ENCODE results near the gene DIDO1.

Gene DIDO1

DNA sequence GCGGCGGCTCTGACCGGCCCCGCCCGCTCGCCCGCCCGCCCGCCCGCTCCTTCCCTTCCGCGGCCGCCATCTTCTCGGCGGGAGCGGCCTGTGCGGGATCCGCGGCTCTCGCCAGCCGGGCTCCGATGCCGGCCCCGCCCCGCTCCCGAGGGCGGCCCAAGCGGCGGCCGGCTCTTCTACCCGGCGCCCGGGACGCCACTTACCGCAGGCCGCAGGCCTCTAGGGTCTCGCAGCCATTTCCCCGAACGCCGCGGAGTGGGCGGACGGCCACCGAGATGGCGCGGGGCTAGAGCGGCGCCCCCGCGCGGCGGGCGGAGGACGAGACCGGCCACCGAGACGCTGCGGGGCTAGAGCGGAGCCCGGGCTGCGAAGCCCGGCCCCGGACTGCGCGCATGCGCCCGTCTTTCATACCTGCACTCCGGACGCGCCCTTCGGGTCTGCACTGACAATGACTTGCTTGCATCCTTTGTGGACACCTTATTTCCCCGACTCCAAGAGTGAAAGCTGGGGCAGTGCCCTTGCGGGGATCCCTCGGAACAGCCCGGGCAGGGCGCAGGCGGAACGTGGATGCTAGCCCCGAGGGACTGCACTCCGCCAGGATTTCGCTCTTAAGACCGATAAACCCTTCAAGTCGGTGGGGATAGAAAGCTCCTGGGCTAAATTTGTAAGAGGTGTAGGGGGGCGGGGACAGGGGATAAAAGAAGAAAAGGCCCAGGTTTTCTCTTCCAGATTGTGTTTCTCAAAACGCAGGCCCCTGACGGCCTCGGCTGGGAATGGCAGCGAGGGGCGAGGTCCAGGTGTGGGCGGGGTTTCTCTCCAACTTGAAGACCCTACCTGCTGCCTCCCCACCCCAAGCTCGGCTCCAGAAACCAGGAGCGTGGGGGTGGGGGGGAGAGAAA, at the start of gene DIDO1:
TSS of gene DIDO1 (minus strand) at position 277 of the 899 bp plus-strand sequence.
- DNase-seq (ENCODE audit: low spot score) = peak; percentile 95

DNA sequence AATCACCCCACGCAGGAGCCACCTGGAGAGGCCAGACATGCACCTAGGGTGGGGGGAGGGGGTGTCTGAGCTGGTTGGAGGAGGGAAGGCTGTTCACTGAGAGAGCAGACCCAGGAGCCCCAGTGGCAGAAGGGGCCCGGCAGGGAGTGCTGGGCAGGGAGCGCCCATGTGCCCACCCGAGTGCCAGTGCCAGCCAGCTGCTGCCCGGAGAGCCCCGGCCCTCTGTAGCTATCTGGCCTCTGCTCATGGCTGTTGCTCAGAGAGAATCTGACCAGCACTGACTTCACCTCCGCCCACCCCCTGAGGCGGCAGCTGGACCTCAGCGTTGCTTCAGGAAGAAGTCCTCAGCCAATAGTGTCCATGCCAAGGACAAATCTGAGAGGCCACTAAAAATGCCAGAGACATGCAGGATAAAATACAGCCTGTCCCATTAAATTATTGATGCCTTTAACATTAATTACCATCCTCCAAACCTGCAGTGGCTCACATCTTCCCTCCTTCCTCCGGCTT, 49.0 kb upstream of the DIDO1 start:
- DNase-seq (ENCODE audit: low spot score) = no peak

DNA sequence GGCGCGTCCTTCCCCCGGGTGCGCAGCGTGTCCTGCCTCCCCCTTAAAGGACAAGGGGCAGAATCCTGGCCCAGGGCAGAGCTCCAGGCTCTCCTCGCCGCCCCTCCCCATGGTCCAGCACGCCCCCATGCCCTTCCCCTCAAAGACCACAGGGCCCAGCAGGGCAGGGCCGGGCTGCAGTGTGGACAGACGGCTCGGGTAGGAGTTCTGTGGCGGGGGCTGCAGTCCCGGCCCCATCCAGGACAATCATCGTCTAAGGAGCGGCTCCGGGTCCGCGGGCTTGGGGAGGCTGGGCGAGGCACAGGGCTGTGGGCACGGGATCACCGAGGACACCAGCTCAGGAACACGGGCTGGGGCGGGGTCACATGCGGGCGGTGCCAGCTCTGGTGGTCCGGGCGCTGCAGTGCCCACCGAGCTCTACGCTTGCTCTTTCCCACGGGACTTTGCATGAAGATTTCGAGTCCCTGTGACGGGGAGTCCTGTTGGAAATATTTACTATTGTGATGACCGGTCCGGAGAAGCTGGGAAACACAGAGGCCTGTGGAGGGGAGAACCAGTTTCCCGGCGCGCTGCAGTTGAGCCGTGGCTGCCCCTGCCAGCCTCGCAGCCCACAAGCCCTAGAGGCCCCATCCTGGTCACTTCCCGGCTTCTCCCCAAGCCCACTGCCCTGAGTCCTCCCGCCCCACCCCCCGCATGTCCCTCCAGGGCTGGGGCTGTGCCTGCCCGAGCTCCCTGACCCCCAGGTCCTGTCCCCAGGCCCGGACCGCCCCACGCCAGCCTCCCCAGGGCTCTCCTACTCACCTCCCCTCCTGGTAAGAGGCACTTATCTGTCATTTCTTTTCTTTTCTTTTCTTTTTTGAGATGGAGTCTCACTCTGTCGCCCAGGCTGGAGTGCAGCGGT, 46.8 kb upstream of the DIDO1 start:
- DNase-seq (ENCODE audit: low spot score) = no peak

DNA sequence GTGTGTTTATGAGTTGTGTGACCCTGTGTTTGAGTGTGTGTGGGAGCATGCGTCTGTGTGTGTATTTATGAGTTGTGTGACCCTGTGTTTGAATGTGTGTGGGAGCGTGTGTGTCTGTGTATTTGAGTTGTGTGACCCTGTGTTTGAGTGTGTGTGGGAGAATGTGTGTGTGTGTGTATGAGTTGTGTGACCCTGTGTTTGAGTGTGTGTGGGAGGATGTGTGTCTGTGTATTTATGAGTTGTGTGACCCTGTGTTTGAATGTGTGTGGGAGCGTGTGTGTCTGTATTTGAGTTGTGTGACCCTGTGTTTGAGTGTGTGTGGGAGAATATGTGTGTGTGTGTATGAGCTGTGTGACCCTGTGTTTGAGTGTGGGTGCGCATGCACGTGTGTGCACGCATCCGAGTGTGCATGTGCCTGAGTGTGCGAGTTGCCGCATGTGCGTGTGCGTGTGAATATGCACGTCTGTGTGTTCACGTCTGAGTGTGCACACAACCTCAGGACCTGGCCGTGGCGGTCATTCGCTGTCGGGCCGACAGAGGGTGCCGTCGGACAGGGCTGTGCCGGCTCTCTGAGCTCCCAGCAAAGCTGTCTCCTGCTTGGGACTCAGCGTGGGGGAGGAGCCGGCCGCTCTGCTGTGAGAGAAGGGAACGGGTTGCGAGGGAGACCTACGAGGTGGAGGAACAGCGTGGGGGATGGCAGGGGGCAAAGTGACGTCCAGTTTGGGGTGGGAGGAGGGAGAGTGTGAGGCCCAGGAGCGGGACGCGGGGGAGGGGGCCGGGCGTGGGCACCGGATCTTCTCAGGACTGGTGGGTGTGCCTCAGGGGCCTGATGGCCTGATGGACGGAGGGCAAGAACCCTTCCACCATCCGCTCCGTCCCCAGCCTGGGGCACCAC, 45.9 kb upstream of the DIDO1 start:
- peak; percentile 95 for DNase-seq (ENCODE audit: low spot score)

DNA sequence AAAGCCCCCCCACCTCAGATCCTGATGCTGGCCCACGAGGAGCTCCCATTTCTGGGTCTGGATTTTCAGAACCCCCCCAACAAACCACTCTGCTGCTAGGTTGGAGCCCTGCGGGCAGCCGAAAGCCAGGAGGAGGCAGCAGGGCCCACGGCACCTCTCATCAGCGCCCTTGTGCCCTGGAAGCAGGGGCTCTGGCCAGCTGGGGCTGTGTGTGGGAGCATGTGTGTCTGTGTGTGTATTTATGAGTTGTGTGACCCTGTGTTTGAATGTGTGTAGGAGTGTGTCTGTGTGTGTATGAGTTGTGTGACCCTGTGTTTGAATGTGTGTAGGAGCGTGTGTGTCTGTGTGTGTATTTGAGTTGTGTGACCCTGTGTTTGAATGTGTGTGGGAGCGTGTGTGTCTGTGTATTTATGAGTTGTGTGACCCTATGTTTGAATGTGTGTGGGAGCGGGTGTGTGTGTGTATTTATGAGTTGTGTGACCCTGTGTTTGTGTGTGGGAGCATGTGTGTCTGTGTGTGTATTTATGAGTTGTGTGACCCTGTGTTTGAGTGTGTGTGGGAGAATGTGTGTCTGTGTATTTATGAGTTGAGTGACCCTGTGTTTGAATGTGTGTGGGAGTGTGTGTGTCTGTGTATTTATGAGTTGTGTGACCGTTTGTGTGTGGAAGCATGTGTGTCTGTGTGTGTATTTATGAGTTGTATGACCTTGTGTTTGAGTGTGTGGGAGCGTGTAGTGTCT, 45.1 kb upstream of the DIDO1 start:
- DNase-seq (ENCODE audit: low spot score) = no peak

DNA sequence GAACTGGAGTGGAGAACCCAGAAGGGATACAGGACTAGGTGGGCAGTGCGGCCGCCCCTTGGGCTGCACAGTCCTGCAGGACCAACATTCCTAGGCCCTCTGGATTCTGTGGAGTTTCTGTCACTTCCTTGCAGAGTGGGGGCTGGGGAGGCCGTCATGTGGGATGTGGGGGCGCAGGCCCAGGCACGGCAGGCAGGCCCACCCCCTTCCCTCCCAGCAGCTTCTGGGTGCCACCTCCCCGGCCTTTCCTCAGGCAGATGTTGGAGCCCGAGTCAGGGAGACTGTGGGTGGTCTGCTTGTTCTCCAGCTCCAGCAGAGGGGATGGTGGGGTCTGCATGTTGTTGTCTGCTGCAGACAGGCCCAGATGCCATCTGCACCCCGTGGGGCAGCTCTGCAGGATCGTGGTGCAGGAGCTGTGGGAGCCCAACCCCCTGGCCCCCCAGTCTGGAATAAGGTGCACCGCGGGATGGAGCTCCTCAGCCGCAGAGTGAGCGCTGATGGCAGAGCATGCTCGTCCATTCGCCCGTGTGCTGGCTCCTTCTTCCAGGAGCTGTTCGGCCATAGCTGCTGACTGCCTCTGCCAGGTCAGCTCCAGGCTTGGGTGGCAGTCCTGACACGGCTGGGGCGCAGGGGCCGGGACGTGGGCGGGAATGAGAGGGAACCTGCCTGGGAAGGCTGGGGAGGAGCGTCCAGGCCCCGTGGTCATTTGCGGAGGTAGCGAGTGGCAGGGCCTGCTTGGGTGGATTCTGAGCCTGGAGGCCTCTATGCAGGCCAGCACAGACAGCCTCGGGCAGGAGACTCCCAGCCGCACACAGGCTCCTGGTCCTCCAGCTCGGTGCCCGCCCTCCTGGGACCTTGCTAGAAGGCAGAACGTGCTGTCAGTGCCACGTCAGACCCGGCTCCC, 44.3 kb upstream of the DIDO1 start:
- no peak for DNase-seq (ENCODE audit: low spot score)

DNA sequence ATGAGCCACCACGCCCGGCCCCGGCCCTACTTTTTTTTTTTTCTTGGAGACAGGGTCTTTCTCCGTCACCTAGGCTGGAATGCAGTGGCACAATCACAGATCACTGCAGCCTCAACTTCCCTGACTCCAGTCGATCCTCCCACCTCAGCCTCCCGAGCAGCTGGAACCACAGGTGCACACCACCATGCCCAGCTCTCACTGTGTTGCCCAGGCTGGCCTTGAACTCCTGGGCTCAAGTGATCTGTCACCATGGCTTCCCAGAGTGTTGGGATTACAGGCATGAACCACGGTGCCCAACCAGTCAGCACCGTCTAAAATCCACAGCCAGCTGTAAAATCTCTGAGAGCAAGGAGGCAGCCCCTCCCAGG, 43.6 kb upstream of the DIDO1 start:
- DNase-seq (ENCODE audit: low spot score) = no peak

DNA sequence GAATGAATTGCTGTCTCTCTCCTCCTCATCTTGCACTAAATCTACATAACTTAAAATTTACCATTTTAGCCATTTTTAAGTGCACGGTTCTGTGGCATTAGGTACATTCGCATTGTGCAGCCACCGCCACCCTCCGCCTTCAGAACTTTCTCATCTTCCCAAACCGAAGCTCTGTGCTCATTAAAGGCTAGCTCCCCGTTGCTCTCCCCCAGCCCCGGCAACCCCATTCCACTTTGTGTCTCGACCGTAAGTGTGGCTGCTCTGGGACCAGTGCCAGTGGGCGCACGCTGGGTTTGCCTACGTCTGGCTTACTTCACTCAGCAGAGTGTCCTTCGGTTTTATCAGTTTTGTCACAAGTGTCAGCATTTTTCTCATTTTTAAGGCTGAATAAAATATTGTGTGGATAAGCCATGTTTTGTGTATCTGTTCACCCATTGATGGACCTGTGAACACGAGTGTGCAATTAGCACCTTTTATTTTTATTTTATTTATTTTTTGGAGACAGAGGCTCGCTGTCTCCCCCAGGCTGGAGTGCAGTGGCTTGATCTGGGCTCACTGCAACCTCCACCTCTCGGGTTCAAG, 43.0 kb upstream of the DIDO1 start:
- no peak for DNase-seq (ENCODE audit: low spot score)

DNA sequence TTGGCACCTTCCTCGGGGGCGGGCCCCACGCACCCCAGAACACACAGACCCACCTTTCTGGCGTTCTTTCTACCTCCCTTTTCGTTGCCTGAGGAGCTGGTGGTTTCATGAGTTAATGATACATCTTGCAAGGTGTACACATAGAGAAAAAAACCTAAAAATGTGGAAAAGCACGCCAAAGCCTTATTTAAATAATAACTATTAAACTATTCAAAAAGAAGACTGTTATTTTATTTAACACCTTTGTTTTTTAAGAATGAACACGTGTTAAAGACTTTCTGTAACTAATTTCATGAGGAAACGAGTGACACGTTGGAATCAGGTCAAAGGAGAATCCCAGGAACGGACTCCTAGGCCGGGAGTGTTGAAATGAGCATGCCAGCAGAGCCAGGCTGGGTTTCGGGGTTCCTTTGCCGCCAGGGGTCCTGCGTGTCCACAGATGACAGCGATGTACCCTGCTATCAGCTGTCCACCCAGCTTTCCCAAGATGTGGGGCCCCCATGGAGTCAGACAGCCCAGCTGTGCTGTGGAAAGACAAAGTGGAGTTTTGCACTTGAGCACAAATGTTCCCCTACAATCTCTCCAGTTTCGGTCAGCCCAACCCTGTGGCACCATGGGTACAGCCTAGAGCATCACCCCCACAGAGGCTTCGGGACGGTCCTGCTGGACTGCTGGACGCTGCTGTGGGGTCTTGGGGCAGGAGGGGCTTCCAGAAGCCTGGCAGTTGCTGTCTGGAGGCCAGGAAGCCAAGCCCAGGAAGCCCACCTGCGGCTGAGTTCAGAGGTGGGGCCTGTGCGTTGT, 42.3 kb upstream of the DIDO1 start:
- no peak for DNase-seq (ENCODE audit: low spot score)

DNA sequence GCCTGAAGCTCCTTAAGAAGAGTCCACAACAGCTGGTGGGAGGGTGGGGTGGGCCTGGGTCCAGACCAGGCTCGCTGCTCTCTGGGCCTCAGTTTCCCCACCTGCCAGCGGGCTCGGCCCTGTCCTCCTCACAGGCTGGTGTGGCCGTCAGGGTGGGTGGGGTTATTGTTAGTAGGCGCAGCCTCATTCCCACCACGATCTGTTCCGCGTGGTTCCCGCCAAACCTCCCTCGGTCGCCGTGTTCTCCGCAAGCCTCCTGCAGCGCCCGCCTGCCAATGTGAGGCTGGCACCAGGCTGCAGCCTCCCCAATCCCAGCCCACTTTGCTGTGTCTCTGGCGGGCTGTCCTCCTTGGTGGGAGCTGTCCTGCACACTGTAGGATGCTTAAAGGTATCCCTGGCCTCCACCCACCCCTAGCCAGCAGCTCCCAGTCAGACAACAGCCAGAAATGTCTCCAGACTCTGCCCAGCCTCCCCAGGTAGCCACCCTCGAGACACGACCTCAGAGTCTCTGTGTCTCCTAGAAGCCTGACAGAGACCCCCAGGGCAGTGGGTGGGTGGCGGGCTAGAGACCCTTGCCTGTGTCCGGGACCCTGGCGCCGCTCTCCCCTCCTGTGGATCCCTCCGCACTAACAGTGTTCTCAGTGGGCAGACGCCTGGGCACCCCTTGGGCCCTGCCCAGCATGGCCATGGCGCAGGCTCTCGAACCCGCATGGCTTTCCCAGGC, 41.5 kb upstream of the DIDO1 start:
- DNase-seq (ENCODE audit: low spot score) = no peak

DNA sequence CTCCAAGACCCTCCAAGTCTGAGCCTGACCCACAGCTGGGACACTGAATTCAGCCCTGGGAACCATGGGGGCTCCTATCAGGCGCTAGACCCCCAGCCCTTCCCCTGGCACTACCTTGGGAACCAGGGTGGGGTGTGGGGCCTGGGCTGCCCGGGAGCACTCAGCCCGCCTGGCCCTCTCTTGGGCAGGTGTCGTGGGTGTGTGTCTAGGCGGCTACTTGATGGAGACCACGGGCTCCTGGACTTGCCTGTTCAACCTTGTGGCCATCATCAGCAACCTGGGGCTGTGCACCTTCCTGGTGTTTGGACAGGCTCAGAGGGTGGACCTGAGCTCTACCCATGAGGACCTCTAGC, 40.8 kb upstream of the DIDO1 start:
- no peak for DNase-seq (ENCODE audit: low spot score)

DNA sequence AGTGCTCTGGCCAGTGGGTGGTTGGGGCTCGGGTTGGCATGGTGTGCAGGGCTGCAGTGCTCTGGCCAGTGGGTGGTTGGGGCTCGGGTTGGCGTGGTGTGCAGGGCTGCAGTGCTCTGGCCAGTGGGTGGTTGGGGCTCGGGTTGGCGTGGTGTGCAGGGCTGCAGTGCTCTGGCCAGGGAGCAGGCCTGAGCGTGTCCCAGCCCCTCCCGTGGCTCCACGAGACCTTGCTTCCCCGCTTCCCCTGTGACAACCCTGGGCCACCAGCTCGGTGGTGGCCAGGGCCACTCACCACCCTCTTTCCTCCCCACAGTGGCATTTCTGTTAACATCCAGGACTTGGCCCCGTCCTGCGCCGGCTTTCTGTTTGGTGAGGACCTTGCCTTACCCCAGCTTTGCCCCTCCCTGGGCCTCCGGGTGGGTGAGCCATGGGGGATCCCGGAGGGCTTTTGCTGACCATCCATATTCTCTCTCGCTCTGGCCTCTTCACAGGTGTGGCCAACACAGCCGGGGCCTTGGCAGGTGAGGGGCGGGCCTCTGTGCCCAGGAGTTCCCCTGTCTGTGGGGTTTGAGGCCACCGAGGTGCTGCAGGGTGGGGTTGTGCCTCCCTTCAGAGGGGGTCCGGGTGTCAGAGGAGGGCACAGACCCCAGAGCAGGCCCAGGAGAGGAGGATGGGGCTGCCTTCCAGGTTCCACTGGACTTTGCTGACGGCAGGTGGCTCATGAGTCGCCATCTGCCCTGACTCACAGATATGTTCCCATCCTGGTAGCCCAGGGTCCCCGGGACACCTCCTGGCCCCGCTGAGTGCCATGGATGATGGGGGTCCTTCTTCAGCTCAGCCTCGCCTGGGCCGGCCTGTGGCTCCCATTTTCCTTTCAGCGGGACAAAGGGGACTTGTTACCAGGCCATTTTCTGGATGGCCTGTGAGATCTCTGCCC, 40.2 kb upstream of the DIDO1 start:
- DNase-seq (ENCODE audit: low spot score) = no peak

DNA sequence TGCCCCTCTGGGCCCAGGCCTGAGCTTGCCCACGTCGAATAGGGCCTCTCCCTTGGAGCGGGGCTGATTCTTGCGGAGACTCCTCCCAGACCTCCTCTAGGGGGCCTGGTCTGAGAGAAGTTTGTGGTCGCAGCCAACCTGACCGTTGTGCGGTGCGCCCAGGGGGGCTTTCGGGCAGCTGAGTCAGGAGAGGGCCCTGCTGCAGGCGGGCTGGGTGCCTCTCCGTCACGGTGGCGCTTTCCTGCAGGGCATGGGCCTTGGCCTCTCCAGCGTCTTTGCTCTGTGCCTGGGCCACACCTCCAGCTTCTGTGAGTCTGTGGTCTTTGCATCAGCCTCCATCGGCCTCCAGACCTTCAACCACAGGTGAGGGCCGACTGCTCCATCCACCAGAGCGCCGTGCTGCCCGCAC, 39.1 kb upstream of the DIDO1 start:
- no peak for DNase-seq (ENCODE audit: low spot score)

DNA sequence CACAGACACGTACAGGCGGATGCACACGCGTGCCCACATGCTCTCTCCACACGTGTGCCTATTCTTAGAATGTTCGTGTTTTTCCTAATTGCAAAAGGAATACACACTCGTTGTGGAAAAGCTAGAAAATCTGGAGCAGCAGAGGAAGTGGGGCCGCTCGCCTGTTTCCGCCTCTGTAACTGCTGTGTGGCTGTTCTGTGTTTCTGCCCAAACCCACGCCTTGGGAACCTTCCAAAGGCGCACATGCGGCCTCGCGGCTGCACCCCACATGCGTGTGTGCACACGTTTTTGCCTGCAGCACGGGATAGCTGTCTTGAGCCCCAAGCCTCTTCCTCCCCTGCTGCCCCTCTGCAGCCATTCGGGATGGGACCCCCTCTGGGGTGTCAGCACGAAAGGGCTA, 38.4 kb upstream of the DIDO1 start:
- no peak for DNase-seq (ENCODE audit: low spot score)

DNA sequence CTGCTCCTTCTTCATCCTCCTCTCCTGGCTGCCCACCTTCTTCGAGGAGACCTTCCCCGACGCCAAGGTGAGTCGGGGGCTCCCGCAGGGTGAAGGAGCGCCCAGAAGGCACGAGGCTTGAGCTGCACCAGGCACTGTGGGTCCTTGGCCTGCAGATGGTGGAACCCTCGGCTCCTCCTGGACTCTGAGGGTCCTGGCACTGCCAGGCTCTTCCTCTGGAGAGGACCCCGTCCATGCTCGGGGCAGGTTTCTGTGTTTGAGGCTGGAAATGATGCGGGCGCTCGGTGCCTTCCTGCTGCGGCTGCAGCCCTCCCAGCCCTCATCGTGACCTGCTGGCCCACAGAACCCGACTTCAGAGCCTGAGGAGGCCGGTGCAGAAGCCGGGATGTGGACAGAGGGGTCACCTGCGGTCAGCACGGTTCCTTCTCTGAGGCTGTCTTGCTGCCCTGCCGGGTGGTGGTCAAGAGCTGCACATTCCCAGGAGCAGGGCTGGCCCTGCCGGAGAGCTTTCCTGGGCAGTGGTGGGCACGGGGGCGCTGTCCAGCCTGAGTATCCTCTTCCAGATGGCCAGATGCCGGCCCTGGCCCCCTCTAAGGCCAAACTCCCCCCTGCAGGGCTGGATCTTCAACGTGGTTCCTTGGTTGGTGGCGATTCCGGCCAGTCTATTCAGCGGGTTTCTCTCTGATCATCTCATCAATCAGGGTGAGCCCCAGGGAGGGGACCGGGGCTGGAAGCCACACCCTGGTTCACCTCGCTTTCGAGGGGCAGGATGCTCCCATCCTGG, 37.5 kb upstream of the DIDO1 start:
- DNase-seq (ENCODE audit: low spot score) = no peak

DNA sequence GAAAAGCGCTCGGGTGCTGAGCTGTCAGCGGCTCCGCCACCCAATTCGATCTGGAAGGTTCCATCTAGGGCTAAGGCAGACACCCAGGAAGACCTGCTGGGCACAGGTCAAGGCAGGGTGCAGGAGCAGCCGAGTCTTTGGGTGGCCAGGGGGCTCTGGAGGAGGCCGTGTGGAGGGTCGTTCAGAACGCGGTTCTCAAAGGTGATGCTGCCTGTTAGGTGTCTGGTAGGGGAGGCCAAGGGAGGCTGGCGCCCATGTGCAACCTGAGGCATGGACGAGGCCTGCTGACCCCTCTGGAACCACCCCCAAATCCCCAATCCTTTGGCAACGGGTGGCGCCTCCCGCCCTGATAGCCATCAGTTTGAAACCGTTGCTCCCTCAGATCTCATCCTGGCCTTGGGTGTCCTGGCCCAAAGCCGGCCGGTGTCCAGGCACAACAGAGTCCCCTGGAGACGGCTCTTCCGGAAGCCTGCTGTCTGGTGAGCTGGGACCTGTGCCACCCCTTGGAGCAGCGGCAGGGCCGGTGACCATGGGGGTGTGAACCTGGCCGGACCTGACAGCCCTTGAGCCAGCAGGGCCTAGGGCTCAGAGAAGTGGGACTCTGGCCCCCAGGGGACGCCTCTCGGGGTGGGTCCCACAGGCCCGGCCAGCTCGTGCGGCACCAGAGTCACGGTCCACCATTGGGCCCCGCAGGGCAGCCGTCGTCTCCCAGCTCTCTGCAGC, 36.7 kb upstream of the DIDO1 start:
- no peak for DNase-seq (ENCODE audit: low spot score)

Data from COLO829 (cell line).